H1 (cell line): ENCODE data around the gene POGK.

Experiments
- BCL11A ChIP-seq, 2 experiments: IDR thresholded peaks; one replicate each; pipeline ENCODE4 v1.6.1; 2011; ENCODE audit warnings: low read depth in 2 of 2, low read length in 2 of 2, mild to moderate bottlenecking in 2 of 2
- CBX5 ChIP-seq: fragments of 300-800, 300-1000 bp; sonication (generic); IDR thresholded peaks from 2 replicates; pipeline ENCODE4 v1.7.1; 2016; ENCODE audit warnings: antibody characterized with exemption, low read length, low read depth
- EZH2 ChIP-seq: fragments of 200-600 bp; sonication (generic); IDR thresholded peaks from 2 replicates; pipeline ENCODE4 v1.7.1; 2012; ENCODE audit warnings: low read depth, mild to moderate bottlenecking, moderate library complexity, low read length, inconsistent platforms; ENCODE audit not compliant: severe bottlenecking
- TF ChIP-seq, protein P1 (sequence below), 3 experiments: IDR thresholded peaks; 1 replicate in 2 of 3; 2 replicates in 1 of 3; pipeline versions ENCODE4 v1.5.1 to v1.6.1; 2011; ENCODE audit warnings: low read length in 3 of 3, mild to moderate bottlenecking in 3 of 3, inconsistent platforms in 2 of 3, low read depth in 1 of 3, moderate library complexity in 1 of 3; ENCODE audit not compliant: insufficient read depth in 1 of 3; ENCODE audit errors: control extremely low read depth in 1 of 3

DNA sequence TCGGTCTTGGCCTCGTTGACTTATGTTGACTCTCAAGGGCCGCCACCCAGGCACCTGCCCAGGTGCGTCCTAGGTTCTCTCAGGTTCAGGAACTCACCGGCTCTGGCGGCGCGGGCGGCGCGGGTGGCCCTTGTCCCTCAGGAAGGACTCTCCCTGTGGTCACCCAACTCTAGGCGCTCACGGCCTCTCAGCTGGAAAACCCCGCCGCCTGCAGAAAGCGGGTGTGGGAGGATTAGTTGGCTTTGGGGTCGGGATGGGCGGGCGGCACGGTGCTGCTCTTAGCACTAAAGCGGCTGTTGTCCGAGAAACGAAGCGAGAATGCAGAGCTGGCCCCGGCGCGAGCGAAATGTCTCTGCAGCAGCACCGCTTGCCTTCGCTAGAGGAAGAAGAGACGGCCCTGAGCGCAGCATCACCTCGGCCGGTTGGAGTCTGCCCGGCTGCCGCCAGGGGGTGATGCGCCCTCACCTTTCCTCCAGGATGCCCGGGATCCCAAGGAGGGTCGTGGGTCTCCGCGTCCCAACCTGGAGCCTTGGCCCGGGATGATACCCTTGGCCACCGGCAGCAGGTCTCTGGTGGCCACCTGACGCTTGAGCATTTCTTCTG lies 44.9 kb downstream of the POGK start:
- peak; percentile 40 for TF ChIP-seq EZH2
- TF ChIP-seq BCL11A (IDR thresholded peaks at IDR 0.05; ENCODE audit: low read depth in 2 of 2, low read length in 2 of 2) = no peak
- no peak for TF ChIP-seq CBX5
- TF ChIP-seq, protein P1, sequence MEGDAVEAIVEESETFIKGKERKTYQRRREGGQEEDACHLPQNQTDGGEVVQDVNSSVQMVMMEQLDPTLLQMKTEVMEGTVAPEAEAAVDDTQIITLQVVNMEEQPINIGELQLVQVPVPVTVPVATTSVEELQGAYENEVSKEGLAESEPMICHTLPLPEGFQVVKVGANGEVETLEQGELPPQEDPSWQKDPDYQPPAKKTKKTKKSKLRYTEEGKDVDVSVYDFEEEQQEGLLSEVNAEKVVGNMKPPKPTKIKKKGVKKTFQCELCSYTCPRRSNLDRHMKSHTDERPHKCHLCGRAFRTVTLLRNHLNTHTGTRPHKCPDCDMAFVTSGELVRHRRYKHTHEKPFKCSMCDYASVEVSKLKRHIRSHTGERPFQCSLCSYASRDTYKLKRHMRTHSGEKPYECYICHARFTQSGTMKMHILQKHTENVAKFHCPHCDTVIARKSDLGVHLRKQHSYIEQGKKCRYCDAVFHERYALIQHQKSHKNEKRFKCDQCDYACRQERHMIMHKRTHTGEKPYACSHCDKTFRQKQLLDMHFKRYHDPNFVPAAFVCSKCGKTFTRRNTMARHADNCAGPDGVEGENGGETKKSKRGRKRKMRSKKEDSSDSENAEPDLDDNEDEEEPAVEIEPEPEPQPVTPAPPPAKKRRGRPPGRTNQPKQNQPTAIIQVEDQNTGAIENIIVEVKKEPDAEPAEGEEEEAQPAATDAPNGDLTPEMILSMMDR (IDR thresholded peaks at IDR 0.05; ENCODE audit: control extremely low read depth in 1 of 3, insufficient read depth in 1 of 3, low read depth in 1 of 3, low read length in 3 of 3) = peak; percentile 94 to 96 (median 95)
